ENCODE measurements around the gene PLEKHH3.

The PLEKHH3 gene

DNA sequence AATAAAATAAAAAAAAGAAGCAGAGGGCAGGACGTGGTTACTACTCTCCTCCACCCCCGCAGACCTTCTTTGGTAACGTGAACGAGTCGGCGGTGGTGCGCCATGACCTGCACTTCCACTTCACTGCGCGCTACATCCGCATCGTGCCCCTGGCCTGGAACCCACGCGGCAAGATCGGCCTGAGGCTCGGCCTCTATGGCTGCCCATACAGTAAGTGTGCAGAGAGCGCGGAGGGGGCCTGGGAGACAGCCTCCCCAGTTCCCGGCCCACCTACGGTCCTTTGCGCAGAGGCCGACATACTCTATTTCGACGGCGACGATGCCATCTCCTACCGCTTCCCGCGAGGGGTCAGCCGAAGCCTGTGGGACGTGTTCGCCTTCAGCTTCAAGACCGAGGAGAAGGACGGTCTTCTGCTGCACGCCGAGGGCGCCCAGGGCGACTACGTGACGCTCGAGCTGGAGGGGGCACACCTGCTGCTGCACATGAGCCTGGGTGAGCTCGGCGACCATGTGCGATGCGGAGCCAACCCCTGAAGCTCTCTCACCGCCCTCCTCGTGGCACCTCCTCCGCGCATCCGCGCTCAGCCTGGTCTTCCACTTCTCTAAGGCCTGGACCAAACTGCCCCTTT, 8.2 kb upstream of the PLEKHH3 start:
- no peak for DNase-seq

DNA sequence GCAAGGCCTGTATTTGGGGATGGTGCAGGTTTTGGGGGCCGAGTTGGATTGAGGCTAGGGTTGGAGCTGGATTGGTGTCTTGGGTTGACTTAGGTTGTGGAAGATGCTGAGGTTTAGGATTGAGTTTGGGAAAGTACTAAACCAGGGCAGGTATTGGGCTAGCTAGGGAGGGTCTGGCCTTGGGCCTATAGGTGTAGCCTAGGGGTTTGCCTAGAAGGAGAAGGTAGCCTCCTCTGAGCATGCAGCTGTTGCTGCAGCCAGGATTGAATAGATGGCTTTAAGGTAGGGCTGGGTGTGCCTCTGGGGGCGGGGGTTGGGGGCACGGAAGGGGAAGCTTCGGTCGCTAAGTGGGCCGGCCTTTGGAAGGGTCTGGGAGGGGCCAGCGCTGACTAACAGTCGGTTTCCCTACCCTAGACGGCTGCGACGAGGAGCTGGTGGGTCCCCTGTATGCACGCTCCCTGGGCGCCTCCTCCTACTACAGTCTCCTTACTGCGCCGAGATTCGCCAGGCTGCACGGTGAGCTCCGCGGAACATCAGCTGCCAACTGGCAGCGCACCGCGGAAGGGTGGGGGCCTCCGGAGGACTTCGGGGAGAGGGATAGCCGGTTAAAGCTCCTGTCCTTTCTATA, 6.7 kb upstream of the PLEKHH3 start:
- DNase-seq: no peak

DNA sequence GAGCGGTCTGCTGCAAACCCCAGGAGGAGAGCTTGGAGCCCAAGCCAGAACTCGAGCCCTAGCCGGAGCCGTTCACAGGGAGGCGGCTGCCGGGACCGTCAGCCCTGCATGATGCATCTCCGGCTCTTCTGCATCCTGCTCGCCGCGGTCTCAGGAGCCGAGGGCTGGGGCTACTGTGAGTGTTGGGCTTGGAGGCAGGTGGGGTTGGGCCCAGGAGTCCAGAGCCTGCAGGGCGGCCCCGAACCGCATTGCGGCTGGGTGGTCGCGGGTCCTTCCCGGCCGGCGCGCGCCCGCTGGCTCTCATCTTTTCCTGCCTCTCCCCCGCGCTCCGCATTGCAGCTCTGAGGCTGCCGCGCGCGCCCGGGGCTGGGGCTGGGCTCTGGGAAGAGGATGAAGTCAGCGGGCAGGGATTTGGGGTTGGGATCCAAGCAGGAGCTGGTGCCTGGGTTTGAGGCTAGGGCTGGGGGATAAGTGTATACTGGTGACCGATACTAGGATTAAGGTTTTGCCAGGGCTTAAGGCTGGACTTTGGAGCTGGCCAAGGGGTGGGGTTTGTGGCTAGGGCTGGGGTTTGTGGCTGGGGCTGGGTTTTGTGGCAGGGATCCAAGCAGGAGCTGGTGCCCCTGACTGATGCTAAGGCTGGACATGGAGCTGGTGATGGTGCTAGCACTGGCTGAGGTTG, 6.1 kb upstream of the PLEKHH3 start:
- DNase-seq: no peak

DNA sequence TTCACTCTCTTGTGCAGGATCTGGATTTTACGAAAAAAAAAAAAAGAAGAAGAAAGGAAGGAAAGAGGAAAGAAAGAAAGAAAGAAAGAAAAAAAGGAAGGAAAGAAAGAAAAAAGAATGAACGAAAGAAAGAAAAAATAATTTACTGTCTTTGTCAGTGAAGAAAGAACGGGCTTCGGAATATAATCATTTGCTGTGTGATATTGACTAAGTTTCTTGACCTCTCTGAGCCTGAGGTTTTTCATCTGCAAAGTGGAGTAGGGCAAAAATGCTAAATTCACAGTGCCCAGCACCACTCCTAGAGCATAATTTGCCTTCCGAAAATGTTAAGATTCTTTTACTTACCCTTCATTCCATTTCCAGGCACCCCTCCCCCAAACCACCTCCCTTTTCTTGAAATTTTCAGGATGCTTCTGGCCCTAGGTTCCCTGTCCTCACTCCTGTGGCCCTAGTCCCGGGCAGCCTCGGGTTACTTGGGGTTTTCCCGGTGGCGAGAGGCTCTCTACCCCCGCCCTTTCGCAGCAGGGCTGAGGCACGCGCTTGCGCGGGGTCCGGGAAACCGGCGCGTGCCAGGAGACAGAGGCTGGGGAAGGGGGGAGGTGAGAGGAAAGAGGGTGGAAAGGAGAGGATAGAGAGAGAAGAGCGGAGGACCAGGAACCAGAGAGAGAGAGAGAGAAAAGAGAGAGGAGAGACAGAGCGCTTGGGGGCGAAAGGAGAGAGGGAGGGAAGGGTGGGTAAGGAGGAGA, 5.4 kb upstream of the PLEKHH3 start, which contains the start of gene CNTNAP1:
Gene CNTNAP1 (plus strand): TSS at position 556 of the 746 bp plus-strand sequence. CDS start 299 bp downstream, outside the sequence.
- no peak for DNase-seq

DNA sequence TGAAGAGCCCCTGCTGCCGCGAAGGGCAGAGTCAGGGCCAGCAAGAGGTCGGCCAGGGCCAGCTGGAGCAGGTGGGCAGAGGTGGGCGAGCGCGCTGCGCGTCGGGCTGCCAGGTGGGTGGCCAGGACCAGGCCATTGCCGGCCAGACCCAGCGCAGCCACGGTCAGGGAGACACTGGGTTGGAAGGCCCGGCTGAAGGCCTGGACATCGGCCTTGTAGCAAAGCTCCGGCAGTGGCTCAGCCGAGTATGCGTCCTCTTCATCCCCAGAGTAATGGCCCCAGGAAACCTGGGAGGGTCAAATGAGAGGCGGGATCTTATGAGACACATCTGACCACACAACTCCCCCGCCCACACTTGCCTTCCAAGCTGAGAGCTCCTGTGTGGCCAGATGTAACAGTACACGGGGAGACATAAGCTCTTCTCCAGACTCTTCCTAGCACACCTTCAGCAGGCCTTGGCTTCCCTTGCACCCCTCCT, 3.6 kb upstream of the PLEKHH3 start:
- no peak for DNase-seq

DNA sequence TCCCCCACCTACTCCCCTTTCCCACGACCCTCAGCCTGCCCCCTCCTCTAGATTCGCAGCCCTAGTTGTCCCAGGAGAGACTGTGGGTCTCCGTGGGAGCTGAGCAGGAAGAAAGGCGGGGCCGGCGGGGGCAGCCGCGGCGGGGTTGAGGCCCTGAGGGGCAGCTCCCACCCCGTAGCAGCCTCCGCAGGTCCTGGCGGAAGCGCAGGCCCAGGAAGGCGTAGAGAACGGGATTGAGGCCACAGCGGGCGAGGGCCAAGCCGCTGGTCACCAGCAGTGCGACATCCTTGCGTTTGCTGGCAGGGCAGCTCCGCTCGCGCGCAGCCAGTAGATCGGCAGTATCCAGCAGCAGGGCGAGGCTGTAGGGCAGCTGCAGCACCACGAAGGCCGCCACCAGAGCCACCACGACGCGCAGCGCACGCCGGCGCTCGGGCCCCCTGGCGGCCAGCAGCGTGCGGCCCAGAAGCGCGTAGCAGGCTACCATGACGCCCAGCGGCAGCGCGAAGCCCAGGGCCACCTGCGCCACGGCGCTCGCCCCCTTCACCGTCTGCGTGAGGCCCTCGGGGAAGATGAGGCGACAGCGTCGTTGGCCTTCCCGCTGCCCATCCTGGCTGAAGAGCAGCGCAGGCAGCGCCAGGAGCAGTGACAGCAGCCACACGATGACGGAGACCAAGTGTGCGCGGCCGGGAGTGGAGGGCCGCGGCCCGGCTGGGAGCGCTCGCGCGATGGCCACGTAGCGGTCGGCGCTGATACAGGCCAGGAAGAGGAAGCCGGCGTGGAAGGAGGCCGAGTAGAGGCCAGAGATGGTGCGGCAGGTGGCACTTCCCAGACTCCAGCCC, 2.9 kb upstream of the PLEKHH3 start:
- peak; percentile 70 for DNase-seq

DNA sequence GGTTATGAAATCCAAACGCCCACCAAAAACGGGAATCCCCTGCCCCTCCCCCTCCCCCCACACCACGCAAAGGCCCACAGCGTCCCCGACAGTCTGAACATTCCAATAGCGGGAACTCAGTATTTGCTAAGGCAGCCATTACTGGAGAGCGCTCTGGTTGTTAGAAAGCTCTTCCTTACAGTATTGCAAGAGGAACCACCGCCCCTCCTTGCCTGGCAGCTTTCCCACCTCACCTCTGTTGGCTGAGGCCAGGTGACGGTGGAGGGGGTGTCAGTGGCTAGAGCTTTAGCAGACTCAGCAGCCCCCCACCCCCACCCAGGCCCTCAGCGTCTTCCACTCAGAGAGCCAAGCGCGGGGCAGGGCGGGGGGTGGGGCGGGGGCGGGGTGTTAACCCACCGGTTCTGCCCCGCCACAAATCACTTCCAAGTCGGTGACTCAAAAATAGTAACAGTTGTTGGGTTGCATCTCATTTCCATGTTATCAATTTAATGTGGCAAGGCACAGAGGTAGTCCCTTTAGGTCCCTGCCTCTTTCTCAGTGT, 2.2 kb upstream of the PLEKHH3 start:
- DNase-seq: peak; percentile 42

DNA sequence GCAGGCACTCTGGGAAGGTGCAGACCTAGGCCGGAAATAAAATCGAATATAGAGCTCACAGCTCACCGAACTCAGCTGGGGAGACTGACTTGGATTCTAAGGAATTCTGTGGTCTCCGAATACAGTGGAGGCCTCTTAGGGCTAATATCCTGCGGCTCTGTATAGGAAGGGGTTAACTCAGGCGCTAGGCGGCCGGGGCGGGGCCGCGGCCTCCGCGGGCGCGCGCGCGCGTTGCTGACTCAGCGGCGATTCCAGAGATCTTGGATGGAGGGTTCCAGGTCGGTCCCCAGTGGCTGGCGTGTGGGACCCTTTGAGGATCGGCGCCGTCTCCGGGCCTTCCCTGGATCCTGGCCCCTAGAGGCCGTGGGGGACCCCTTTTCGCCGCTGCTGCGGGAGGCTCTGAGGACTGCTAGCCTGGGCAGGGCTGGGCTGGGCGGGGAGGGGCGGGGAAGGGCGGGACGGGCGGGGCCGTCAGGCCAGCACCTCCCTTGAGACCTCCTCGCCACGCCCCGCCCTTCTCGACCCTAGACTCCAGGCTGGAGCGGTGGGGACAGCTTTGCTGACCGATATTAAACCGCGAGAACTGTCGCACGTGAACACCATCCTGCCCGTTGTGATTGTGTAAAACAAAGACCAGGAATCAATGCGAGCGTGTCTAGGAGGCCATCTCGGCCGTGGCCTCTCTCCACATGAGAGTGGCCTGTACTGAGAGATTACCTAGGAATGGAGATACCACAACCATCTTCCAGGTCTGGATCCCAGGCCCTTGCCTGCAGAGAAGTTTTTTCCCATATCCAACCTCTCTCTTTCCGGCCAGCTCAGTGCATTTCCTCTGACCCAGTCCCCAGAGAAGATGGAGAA, 1.4 kb upstream of the PLEKHH3 start:
- DNase-seq: peak; percentile 67

DNA sequence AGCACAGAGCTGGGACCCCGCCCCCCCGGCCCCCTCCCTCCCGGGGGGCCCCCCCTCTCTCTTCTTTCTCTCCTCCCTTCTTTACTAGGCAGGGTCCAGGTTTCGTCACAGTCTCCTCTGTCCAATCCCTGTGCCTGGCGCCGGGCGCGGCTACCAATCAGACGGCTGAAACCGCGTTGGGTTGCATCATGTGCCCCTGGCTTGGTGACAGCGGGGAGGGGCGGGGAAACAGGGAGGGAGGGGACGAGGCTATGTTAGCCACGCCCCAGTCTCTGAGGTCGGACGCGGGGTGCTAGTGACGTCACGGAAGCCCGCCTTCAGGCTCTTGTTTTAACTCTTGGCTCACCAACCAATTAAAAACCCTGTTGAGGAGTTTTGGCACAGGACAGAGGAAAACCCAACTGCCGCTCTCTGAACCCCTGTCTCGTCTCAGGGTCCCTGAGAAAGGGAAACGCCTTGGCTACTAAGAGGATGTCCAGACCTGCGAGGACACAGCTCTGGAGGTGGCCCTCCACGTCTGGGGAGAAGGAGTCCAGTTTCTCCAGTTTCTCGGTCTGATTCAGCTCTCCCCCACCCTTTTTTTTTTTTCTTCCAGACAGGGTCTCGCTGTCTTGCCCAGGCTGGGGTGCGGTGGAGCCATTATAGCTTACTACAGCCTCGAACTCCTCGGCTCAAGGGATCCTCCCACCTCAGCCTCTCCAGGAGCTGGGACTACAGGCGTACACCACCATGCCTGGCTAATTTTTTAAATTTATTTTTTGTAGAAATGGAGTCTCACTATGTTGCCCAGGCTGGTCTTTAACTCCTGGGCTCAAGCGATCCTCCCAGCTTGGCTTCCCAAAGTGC, 441 bp upstream of the PLEKHH3 start:
- DNase-seq: peak; percentile 98

DNA sequence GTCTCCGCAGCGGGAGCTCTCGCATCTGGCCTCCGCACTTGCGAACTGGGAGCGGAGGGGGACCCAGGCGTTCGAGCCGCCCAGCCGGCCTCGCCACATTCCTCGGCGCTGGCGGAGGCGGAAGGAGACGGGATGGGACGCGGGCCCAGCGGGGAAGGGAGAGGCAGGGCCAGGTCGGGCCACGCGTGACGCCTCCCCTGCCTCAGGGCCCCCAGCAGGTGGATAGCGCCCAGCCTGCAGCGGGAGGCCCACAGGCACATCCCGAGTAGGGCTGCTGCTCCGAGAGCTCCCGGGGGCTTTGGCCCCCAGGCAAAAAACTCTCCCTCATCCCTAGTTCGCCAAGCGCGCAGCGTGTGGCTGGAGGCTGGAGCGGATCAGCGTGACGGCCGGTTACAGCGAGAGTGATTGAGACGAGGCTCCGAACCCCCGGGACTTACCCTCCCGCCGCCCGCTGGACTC, 800 bp downstream of the PLEKHH3 start:
- no peak for DNase-seq

DNA sequence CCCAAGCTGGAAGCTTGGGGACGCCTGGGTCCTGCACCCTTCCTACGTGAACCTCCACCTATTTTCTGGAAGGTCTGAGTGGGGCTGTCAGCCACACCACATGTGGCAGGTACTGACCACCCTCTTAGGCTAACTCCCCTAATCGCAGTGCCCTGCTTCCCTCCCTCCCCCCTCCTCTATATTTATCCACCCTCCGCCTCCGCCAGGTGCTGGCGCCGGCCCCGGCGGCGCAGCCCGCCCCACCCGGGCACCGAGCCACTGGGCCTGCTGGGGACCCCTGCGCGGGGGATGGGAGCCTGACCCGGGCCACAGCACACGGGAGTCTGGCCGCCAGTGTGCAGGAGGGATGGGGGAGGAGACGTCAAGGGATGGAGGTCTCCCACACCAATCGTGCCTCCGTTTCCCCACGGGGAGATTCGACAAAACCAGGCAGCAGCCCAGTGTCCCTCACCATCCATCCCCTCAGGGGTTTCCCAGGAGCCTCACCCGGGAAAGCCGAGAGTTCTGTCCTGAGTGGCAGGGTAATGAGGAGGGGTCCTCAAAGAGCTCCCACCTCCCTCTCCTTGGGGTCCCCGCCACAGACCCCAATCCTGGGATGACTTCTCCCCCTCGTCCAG, 1.3 kb downstream of the PLEKHH3 start:
- DNase-seq: no peak

DNA sequence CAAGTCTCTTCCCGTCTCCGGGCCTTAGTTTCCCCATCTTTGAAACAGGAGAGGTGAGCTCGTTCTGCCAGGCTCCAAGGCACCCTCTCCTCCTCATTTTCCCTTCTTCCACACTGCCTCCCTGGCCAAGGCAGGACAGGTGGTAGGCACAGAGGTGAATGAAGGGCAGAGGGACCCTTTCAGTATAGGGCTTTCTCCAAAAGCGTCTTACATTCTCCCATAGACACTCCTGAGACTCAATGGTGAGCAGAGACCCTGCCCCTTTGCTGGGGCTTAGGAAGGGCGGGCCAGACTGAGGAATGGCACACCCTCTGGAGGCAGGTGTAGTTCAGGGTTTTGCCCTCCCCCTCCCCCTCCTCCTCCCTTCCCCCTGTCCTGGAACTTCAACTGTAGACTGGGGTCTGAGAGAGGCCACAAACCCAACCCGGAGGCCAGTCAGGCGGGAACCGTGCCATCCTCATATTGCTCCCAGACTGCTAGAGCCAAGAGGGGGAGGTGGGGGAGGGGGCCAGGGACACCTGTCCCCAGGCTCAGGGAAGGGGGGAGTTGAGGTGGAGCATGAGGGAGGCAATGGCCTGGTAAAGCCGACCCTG, 1.9 kb downstream of the PLEKHH3 start:
- DNase-seq: no peak

DNA sequence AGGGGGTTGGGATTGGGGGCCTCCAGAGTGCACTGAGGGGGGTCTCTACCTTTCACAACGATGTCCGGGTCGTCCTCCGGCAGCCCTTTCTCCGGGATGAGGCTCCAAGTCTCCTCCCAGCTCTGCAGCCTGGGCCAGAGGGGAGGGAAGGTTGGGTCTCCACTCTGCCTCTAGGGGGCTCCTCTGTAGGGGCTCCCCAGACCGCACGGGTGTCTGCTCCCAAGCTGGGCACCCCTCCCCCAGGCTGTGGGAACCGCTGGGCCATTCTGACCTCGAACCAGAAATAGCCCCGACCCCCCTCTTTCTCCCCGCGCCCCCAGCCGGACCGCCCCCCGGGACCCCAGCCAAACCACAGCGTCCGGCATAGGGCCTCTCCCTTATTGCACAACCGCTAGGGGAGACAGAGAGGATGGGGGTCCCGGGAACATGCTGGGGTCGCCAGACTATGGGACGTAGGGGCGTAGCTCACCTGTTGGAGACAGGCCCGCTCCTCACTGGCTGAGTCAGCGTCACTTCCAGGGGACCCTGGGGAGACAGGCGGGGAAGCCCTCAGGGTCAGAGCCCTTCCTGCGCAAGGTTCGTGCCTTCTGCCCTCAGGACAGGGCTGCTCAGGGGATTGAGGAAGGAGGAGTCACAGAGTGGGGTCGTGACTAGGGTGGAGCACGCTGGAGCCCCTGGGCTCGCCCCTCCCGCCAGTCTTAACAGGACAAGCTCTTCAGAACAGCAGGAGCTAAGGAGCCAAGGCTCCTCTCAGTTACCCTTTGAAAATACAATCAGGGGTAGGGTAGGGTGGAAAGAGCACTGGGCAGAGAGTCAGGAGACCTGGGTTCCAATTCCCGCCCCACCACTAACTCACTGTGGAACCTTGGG, 2.7 kb downstream of the PLEKHH3 start:
- DNase-seq: peak; percentile 13

DNA sequence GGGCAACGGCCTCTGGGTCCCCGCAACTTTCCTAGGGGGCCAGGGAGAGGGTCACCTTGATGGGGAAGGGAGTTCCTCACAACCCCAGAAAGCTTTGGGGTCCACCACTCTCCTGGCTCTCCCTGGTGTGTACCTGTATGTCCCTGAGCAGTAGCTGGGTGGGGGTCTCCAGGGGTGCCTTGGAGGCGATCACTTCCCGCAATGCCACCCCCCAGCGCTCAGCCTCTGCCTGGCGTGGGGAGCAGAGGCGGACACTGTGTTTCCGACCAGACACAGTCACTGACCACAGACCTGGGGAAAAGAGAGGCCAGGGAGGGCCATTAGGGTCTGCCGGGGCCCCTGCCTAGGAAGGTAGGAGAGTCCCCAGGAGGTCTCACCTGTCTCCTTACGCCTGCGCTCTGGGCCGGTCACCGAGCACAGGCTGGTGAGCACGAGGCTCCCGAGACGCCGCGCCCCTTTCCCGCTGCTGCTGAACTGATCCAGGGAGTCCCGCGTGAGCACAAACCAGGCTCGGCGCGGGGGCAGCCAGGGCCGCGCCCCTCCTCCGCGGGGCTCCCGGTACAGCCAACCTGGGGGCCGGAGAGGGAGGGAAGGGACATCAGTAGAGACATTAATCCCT, 3.4 kb downstream of the PLEKHH3 start:
- no peak for DNase-seq

DNA sequence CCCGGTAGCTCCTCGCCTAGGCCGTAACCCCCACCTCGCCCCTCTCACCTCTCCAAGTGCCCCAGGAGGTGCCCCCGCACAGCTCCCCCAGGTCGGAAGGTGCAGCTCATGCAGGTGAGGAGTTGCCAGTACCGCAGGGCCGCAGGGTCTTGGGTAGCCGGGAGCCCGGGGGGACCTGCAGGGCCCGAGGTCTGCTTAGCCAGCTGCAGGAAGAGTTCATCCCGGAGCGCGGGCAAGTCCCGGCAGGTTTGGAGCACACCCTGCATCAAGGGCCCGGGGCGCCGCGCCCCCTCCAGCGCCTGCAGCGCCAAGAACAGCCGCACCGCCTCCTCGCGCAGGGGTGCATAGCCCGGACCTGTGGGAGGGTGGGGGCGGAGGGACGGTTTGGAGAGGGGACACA, 4.8 kb downstream of the PLEKHH3 start:
- no peak for DNase-seq

DNA sequence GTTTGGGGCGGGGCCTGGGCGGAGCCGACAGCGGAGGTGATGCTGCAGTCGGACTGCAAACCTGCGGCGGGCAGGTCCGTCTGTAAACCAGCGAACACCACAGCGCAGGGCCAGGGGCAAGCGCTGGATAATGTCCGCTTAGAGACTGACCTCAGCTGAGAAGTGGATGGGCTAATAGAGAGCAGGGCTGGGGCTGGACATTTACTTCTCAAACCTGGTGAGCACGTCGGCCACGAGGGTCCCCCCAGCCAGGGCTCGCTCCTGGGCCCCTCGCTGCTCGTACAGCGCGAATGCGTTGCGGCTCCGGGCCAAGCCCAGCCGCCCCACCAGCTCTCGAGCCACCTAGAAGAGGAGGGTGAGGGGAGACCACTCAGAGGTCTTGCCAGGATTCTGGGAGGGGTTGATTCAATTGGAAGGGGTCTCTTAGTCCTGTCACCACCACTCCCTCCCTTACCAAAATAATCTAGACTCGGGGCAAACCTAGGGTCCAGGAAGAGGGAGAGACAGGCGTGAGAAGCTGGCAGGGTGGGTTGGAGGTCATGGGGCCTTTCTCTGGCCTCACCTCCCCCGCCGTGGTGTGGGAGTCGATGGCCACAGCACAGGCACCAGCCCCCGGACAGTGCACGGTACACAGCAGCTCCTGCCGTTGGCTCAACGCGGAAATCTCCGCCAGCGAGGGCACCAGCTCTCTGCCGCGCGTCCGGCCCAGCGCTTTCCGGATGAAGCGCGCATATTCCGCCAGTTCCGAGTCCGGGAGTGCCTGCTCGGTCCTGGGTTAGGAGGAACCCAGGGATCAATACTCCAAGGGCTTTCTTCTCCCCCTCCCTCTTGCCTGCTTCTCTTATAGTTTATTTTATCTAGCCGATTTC, 5.8 kb downstream of the PLEKHH3 start:
- no peak for DNase-seq

Measured in CD4-positive, alpha-beta T cell treated with Interleukin-4 for 4 hours (primary cell).